GM18870 (cell line): ENCODE results near the gene LACTB.

Source experiments
- ATAC-seq: cut with Tn5 transposase; IDR thresholded peaks from one replicate; pipeline ENCODE4 v1.9.1; 2021; ENCODE audit warnings: moderate library complexity; ENCODE audit not compliant: unreplicated experiment

The LACTB gene

GRCh38 chr15:63121382-63122001, at the start of gene LACTB:
TSS of gene LACTB (plus strand) at chr15:63121861. CDS start at chr15:63121872, 11 bp downstream.
- ATAC-seq = peak; percentile 50

- ATAC-seq = no peak
Measured at GRCh38 chr15:63072023-63072650, 49.5 kb upstream of the LACTB start.

GRCh38 chr15:63072809-63073277, 48.8 kb upstream of the LACTB start:
- no peak for ATAC-seq

- ATAC-seq = no peak
Measured at GRCh38 chr15:63073497-63074172, 48.0 kb upstream of the LACTB start.

GRCh38 chr15:63075015-63075983, 46.4 kb upstream of the LACTB start:
- ATAC-seq = no peak

- no peak for ATAC-seq
Measured at GRCh38 chr15:63075984-63076713, 45.5 kb upstream of the LACTB start.

GRCh38 chr15:63076714-63077046, 45.0 kb upstream of the LACTB start:
- no peak for ATAC-seq

- no peak for ATAC-seq
Measured at GRCh38 chr15:63077952-63078351, 43.7 kb upstream of the LACTB start.

GRCh38 chr15:63079947-63080626, 41.6 kb upstream of the LACTB start:
- no peak for ATAC-seq

GRCh38 chr15:63080634-63081250, 40.9 kb upstream of the LACTB start:
- ATAC-seq = no peak

- ATAC-seq = no peak
Measured at GRCh38 chr15:63082366-63082765, 39.3 kb upstream of the LACTB start.

- no peak for ATAC-seq
Measured at GRCh38 chr15:63083044-63083443, 38.6 kb upstream of the LACTB start.

GRCh38 chr15:63083541-63083940, 38.1 kb upstream of the LACTB start:
- ATAC-seq = no peak

GRCh38 chr15:63084806-63085205, 36.9 kb upstream of the LACTB start:
- ATAC-seq = no peak

- ATAC-seq = no peak
Measured at GRCh38 chr15:63085289-63085688, 36.4 kb upstream of the LACTB start.

- ATAC-seq = no peak
Measured at GRCh38 chr15:63086271-63086670, 35.4 kb upstream of the LACTB start.

GRCh38 chr15:63086947-63087346, 34.7 kb upstream of the LACTB start:
- ATAC-seq = no peak

- no peak for ATAC-seq
Measured at GRCh38 chr15:63088533-63089245, 33.0 kb upstream of the LACTB start.
